Vagina (tissue), 2 donors: ENCODE measurements around the gene STK32B. TPM values are rescaled to one million over a fixed set of nuclear protein-coding genes. Genes with fewer than 3 reads are reported as not detected.
A peak's percentile ranks its signal among the peaks of the same experiment; 100 is the strongest.

ENCODE experiments used
- DNase-seq, 2 donors: peaks; one replicate each; pipeline ENCODE4 v3.0.0-alpha.2; 2017; ENCODE audit errors: extremely low spot score in 2 of 2
- H3K27ac ChIP-seq: fragments of 200-600 bp; sonication (generic); one replicate; pipeline ENCODE4 v1.5.1; 2019
- H3K27me3 ChIP-seq: fragments of 200-600 bp; sonication (generic); one replicate; pipeline ENCODE4 v1.5.1; 2019
- H3K36me3 ChIP-seq, 2 donors: fragments of 200-600 bp; sonication (generic); one replicate each; pipeline ENCODE4 v1.5.1; 2017 to 2019
- H3K4me1 ChIP-seq: fragments of 200-600 bp; sonication (generic); one replicate; pipeline ENCODE4 v1.5.1; 2019
- H3K4me3 ChIP-seq, 2 donors: fragments of 200-600 bp; sonication (generic); 1 replicate in 1 of 2; 2 replicates in 1 of 2; pipeline ENCODE4 v1.5.1; 2016 to 2019
- H3K9me3 ChIP-seq: fragments of 200-600 bp; sonication (generic); one replicate; pipeline ENCODE4 v1.5.1; 2019
- CTCF ChIP-seq, 3 experiments: fragments of 450-650 bp in 2 of 3; fragments of 200-600 bp in 1 of 3; sonication (generic) in 1 of 3; IDR thresholded peaks; one replicate each; pipeline ENCODE4 v1.5.1; 2017 to 2019; ENCODE audit warnings: antibody characterized with exemption in 3 of 3, mild to moderate bottlenecking in 2 of 3, moderate library complexity in 2 of 3
- POLR2A ChIP-seq, 2 donors: fragments of 450-650 bp; IDR thresholded peaks; one replicate each; pipeline ENCODE4 v1.6.1; 2017; ENCODE audit warnings: antibody characterized with exemption in 2 of 2, mild to moderate bottlenecking in 2 of 2, moderate library complexity in 2 of 2
- POLR2AphosphoS5 ChIP-seq, 2 donors: sonication (generic); formaldehyde crosslinking; IDR thresholded peaks; one replicate each; pipeline ENCODE4 v1.9.0; 2017; ENCODE audit warnings: antibody characterized with exemption in 2 of 2, mild to moderate bottlenecking in 2 of 2, low read depth in 1 of 2; ENCODE audit not compliant: insufficient read depth in 1 of 2
- intact Hi-C: fragments of 100-400 bp; cut with DNase I; formaldehyde crosslinking; loops from one replicate; pipeline ENCODE4 v1.15.1; 2023
- total RNA-seq: library from RNA; depleted of rRNA; stranded (reverse); fragments of >200 nt; gene quantifications from one replicate; pipeline ENCODE4 v1.2.3, GENCODE V29; 2016

The STK32B gene
- total RNA-seq, 1 donor from 2014 or later: 6.4 TPM

DNA sequence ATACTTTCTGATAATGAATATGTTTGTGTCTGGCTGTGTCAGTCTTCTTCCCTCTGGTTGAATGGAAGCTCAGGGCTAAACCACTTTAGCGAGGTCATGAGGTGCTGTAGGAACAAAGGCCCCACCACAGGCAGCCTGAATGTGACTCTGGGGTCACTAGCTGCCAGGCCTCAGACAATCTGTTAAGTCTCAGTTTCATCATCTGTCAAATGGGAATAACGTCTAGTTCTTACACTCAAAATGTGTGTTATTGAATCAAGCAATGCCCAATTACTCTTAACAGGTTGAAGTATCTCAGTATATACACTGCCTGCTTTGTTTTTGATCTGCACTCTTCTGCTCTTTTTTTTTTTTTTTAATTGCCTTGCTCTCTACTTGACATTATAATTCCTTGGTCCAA is 148.6 kb downstream of the STK32B start:
- no peak for DNase-seq
- H3K36me3 ChIP-seq: no peaks in the 10 kb centered on the region
- no peak overlapping the region for H3K4me3 ChIP-seq
- no peak overlapping the region for H3K27ac ChIP-seq
- H3K4me1 ChIP-seq: peaks cover 6% of the 10 kb centered on the region
- H3K9me3 ChIP-seq: no peaks in the 10 kb centered on the region
- no peak for TF ChIP-seq CTCF (IDR thresholded peaks at IDR 0.05)
- no peak for TF ChIP-seq POLR2AphosphoS5 (IDR thresholded peaks at IDR 0.05; ENCODE audit: insufficient read depth in 1 of 2, low read depth in 1 of 2)
- TF ChIP-seq POLR2A (IDR thresholded peaks at IDR 0.05): no peak
- intact Hi-C loops: no loop called here
- no peaks in the 10 kb centered on the region for H3K27me3 ChIP-seq

DNA sequence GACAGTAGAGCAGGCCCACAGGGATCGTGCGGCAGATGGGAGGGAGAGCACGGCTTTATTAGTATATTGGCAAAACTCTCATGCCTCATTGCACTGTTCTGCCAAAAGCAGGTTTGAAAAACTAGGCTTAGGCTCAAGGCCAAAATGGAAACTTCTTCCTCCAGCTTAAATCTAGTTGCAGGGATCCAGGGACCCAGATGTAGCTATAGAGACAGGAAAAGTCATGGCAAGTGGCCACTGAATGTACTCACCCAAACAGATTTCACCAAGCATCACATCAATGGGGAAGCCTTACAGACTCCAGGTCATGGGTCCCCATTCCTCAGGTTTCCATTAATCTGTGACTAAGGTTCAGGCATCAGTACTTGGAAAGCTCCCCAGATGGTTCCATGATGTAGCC is 149.2 kb downstream of the STK32B start:
- DNase-seq: no peak
- intact Hi-C loops: no loop called here

DNA sequence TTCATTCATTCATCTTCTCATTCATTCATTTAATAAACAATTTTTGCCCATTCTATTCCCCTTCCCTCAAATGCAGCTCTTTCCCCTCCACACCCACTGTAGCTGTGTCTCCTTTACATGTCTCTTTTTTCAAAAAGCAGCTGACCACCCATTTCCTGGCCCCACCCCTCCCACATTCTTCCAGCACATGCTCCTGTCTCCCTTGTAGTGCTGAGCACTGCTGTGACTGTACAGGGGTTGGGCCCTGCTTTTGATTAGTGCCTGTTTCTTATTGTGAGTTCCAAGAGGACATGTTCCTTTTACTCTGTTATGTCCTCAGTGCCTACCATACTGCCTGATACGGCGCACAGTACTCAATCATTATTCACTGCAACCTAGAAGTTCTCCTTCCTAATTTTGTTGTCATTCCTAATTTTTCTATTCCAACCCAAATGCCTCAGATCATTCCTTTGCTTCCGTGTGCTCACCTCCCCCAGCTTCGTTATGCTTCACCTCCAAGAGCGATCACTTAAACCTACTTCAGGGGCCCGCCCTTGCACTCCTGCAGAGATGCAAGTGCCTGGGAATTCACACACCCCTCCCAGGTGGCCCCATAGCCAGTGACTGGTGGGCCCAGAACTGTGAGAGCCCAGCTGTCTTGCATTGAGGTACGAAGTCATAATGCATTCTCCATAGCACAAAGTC is 152.2 kb downstream of the STK32B start:
- no peak for TF ChIP-seq CTCF (IDR thresholded peaks at IDR 0.05)
- H3K36me3 ChIP-seq: no peaks in the 10 kb centered on the region
- intact Hi-C loops: no loop called here
- H3K4me3 ChIP-seq: no peak overlapping the region
- peaks cover 6% of the 10 kb centered on the region for H3K4me1 ChIP-seq
- DNase-seq: no peak
- no peaks in the 10 kb centered on the region for H3K9me3 ChIP-seq
- no peak overlapping the region for H3K27ac ChIP-seq
- H3K27me3 ChIP-seq: no peaks in the 10 kb centered on the region

More for the DNA sequence above, 149.2 kb downstream of the STK32B start:
- TF ChIP-seq POLR2AphosphoS5 (IDR thresholded peaks at IDR 0.05; ENCODE audit: insufficient read depth in 1 of 2, low read depth in 1 of 2): no peak
- TF ChIP-seq POLR2A (IDR thresholded peaks at IDR 0.05): no peak
- TF ChIP-seq CTCF (IDR thresholded peaks at IDR 0.05): no peak
- no peaks in the 10 kb centered on the region for H3K36me3 ChIP-seq
- no peaks in the 10 kb centered on the region for H3K9me3 ChIP-seq
- H3K27ac ChIP-seq: no peak overlapping the region
- no peak overlapping the region for H3K4me3 ChIP-seq
- H3K27me3 ChIP-seq: no peaks in the 10 kb centered on the region
- peaks cover 6% of the 10 kb centered on the region for H3K4me1 ChIP-seq

- intact Hi-C loops: no loop called here
- H3K4me3 ChIP-seq: no peak overlapping the region
- no peak overlapping the region for H3K27ac ChIP-seq
- no peaks in the 10 kb centered on the region for H3K9me3 ChIP-seq
- TF ChIP-seq POLR2A (IDR thresholded peaks at IDR 0.05) (no peak), POLR2AphosphoS5 (IDR thresholded peaks at IDR 0.05; ENCODE audit: insufficient read depth in 1 of 2, low read depth in 1 of 2) (no peak), CTCF (IDR thresholded peaks at IDR 0.05) (no peak)
- H3K27me3 ChIP-seq: no peaks in the 10 kb centered on the region
- no peak for DNase-seq
- peaks cover 6% of the 10 kb centered on the region for H3K4me1 ChIP-seq
- no peaks in the 10 kb centered on the region for H3K36me3 ChIP-seq
Observed at GRCh38 chr4:5203993-5204310, 152.7 kb downstream of the STK32B start.

DNA sequence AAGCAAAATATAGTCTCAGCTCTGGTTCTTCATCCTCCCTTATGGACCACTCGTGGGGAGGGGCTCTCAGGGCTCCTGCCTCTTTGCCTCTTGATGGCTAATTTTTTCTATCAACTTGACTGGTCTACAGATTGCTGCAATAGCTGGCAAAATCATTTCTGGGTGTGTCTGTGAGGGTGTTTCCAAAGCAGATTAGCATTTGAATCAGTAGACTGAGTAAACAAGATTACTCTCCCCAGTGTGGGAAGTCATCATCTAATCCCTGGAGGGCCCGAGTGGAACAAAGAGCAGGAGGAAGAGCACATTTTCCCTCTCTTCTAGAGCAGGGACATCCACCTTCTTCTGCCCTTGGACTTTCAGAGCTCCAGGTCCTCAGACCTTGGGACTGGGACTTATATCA is 153.5 kb downstream of the STK32B start:
- DNase-seq: no peak
- TF ChIP-seq POLR2A (IDR thresholded peaks at IDR 0.05) (no peak), CTCF (IDR thresholded peaks at IDR 0.05) (no peak), POLR2AphosphoS5 (IDR thresholded peaks at IDR 0.05; ENCODE audit: insufficient read depth in 1 of 2, low read depth in 1 of 2) (no peak)
- no peaks in the 10 kb centered on the region for H3K36me3 ChIP-seq
- no peaks in the 10 kb centered on the region for H3K9me3 ChIP-seq
- intact Hi-C loops: no loop called here
- H3K27me3 ChIP-seq: no peaks in the 10 kb centered on the region
- H3K4me3 ChIP-seq: no peak overlapping the region
- H3K27ac ChIP-seq: peak overlapping the region; percentile 57
- peaks cover 6% of the 10 kb centered on the region for H3K4me1 ChIP-seq
